Ascending aorta (tissue), 2 donors: ENCODE data around the gene CMTM7. TPM values are rescaled to one million over a fixed set of nuclear protein-coding genes. Genes with fewer than 3 reads are reported as not detected.

ENCODE experiments used
- DNase-seq, 2 donors: peaks; one replicate each; pipeline ENCODE4 v3.0.0-alpha.2; 2019; ENCODE audit warnings: low spot score in 2 of 2
- H3K27ac ChIP-seq, 2 donors: fragments of 200-600 bp; sonication (generic); one replicate each; pipeline ENCODE4 v1.5.1; 2016 to 2017; ENCODE audit warnings: mild to moderate bottlenecking in 1 of 2
- H3K27me3 ChIP-seq: fragments of 200-600 bp; sonication (generic); one replicate; pipeline ENCODE4 v1.5.1; 2017
- H3K36me3 ChIP-seq, 2 donors: fragments of 200-600 bp; sonication (generic); one replicate each; pipeline ENCODE4 v1.5.1; 2016
- H3K4me1 ChIP-seq, 2 donors: fragments of 200-600 bp; sonication (generic); one replicate each; pipeline ENCODE4 v1.5.1; 2016 to 2017; ENCODE audit warnings: mild to moderate bottlenecking in 1 of 2
- H3K4me3 ChIP-seq, 2 donors: fragments of 200-600 bp; sonication (generic); one replicate each; pipeline ENCODE4 v1.5.1; 2016 to 2017; ENCODE audit warnings: mild to moderate bottlenecking in 1 of 2
- H3K9me3 ChIP-seq, 2 donors: fragments of 200-600 bp; sonication (generic); one replicate each; pipeline ENCODE4 v1.5.1; 2016
- CTCF ChIP-seq, 3 experiments: fragments of 200-600 bp in 2 of 3; fragments of 450-650 bp in 1 of 3; sonication (generic) in 2 of 3; IDR thresholded peaks; one replicate each; pipeline ENCODE4 v1.5.1; 2016 to 2019; ENCODE audit warnings: antibody characterized with exemption in 3 of 3, mild to moderate bottlenecking in 1 of 3, moderate library complexity in 1 of 3
- intact Hi-C: fragments of 100-400 bp; cut with DNase I; formaldehyde crosslinking; loops from one replicate; pipeline ENCODE4 v1.15.1; 2023
- total RNA-seq: library from RNA; depleted of rRNA; stranded (reverse); fragments of >200 nt; gene quantifications from one replicate; pipeline ENCODE4 v1.1.0, GENCODE V29; 2016

Gene CMTM7
- 21.9 TPM for total RNA-seq

GRCh38 chr3:32391643-32392535 lies at the start of gene CMTM7:
Gene CMTM7, plus strand, starts transcription at chr3:32391853. Its CDS starts 54 bp downstream, at chr3:32391907.
- Histone ChIP-seq H3K27me3 (no peaks in the 10 kb centered on the region), H3K36me3 (no peaks in the 10 kb centered on the region), H3K4me3 (peak within 1 kb of the TSS; percentile 87 to 89), H3K9me3 (no peaks in the 10 kb centered on the region), H3K27ac (peak within 1 kb of the TSS; percentile 62 to 71), H3K4me1 (peaks cover 0 to 3% of the 10 kb centered on the region in 2 donors)
- TF ChIP-seq CTCF (IDR thresholded peaks at IDR 0.05): no peak
- DNase-seq: peak in 1 of 2 donors; percentile 87
- intact Hi-C loops: loop anchor here (5.0 to 10.0 kb wide), 2 partner anchors 75 to 97 kb away; no protein-coding TSS in a partner anchor

GRCh38 chr3:32347343-32348125 lies 44.1 kb upstream of the CMTM7 start:
- H3K4me3 ChIP-seq: no peak overlapping the region
- no peak for DNase-seq
- intact Hi-C loops: no loop called here
- no peaks in the 10 kb centered on the region for H3K36me3 ChIP-seq
- H3K9me3 ChIP-seq: no peaks in the 10 kb centered on the region
- no peaks in the 10 kb centered on the region for H3K27me3 ChIP-seq
- H3K27ac ChIP-seq: peak overlapping the region; percentile 32 to 59
- no peak for TF ChIP-seq CTCF (IDR thresholded peaks at IDR 0.05)
- H3K4me1 ChIP-seq: no peaks in the 10 kb centered on the region

- H3K27ac ChIP-seq: no peak overlapping the region
- no peaks in the 10 kb centered on the region for H3K27me3 ChIP-seq
- H3K9me3 ChIP-seq: no peaks in the 10 kb centered on the region
- DNase-seq: no peak
- H3K4me3 ChIP-seq: no peak overlapping the region
- intact Hi-C loops: no loop called here
- H3K4me1 ChIP-seq: no peaks in the 10 kb centered on the region
- no peak for TF ChIP-seq CTCF (IDR thresholded peaks at IDR 0.05)
- H3K36me3 ChIP-seq: no peaks in the 10 kb centered on the region
Observed at GRCh38 chr3:32349184-32349583, 42.5 kb upstream of the CMTM7 start.

- no peak overlapping the region for H3K4me3 ChIP-seq
- H3K27me3 ChIP-seq: no peaks in the 10 kb centered on the region
- H3K4me1 ChIP-seq: no peaks in the 10 kb centered on the region
- TF ChIP-seq CTCF (IDR thresholded peaks at IDR 0.05): no peak
- intact Hi-C loops: no loop called here
- no peaks in the 10 kb centered on the region for H3K9me3 ChIP-seq
- DNase-seq: no peak
- no peaks in the 10 kb centered on the region for H3K36me3 ChIP-seq
- H3K27ac ChIP-seq: no peak overlapping the region
Observed at GRCh38 chr3:32352563-32352962, 39.1 kb upstream of the CMTM7 start.

GRCh38 chr3:32353351-32353750 lies 38.3 kb upstream of the CMTM7 start:
- Histone ChIP-seq H3K4me1 (no peaks in the 10 kb centered on the region), H3K27ac (no peak overlapping the region), H3K36me3 (no peaks in the 10 kb centered on the region), H3K27me3 (no peaks in the 10 kb centered on the region), H3K9me3 (no peaks in the 10 kb centered on the region), H3K4me3 (no peak overlapping the region)
- DNase-seq: no peak
- no peak for TF ChIP-seq CTCF (IDR thresholded peaks at IDR 0.05)
- intact Hi-C loops: no loop called here
